SU-DHL-6 (cell line): ENCODE measurements around the gene ST7L.
"Not testable (repeated sequence)": the region's sequence is repeated elsewhere in the genome, so short reads cannot be mapped to it uniquely, and the experiment has no call there.

ENCODE experiments used
- H2AFZ ChIP-seq: fragments of 200-600 bp; sonication (generic); 2 replicates; pipeline ENCODE4 v1.6.1; 2014; ENCODE audit warnings: low read depth, mild to moderate bottlenecking, moderate library complexity, mixed read lengths, antibody characterized with exemption, low read length; ENCODE audit not compliant: severe bottlenecking
- H3F3A ChIP-seq: fragments of 200-600 bp; shearing (Covaris generic); 2 replicates; pipeline ENCODE4 v1.6.0; 2016; ENCODE audit warnings: antibody characterized with exemption, mild to moderate bottlenecking; ENCODE audit not compliant: insufficient read depth
- H3K27ac ChIP-seq: fragments of 200-600 bp; sonication (generic); 2 replicates; pipeline ENCODE4 v1.5.1; 2016; ENCODE audit warnings: low read depth, mild to moderate bottlenecking, low read length, moderate library complexity, mixed read lengths
- H3K27me3 ChIP-seq: fragments of 200-600 bp; sonication (generic), shearing (Covaris generic); 2 replicates; pipeline ENCODE4 v1.6.0; 2014; ENCODE audit warnings: mild to moderate bottlenecking, low read length
- H3K36me3 ChIP-seq: fragments of 200-600 bp; sonication (generic); 2 replicates; pipeline ENCODE4 v1.6.1; 2014; ENCODE audit warnings: mild to moderate bottlenecking, low read length, mixed read lengths
- H3K4me2 ChIP-seq: fragments of 300-600, 200-600 bp; shearing (Covaris generic), sonication (generic); 2 replicates; pipeline ENCODE4 v1.6.0; 2014; ENCODE audit warnings: low read length, low read depth, mild to moderate bottlenecking; ENCODE audit not compliant: poor library complexity, severe bottlenecking
- H3K4me3 ChIP-seq: fragments of 200-600 bp; sonication (generic); 2 replicates; pipeline ENCODE4 v1.5.1; 2014; ENCODE audit warnings: antibody characterized with exemption, low read length, mild to moderate bottlenecking, mixed read lengths; ENCODE audit not compliant: insufficient read depth, poor library complexity, severe bottlenecking
- H3K79me2 ChIP-seq: fragments of 200-600 bp; sonication (generic); 2 replicates; pipeline ENCODE4 v1.6.1; 2014; ENCODE audit warnings: mild to moderate bottlenecking, low read length, moderate library complexity; ENCODE audit not compliant: insufficient read depth
- H3K9ac ChIP-seq: fragments of 200-600 bp; sonication (generic); 2 replicates; pipeline ENCODE4 v1.7.0; 2014; ENCODE audit warnings: mild to moderate bottlenecking, low read length
- H3K9me2 ChIP-seq: fragments of 200-600 bp; sonication (generic); replicated peaks from 2 replicates; pipeline ENCODE4 v1.6.1; 2014; ENCODE audit warnings: low read length; ENCODE audit not compliant: insufficient read depth
- H3K9me3 ChIP-seq: fragments of 200-600 bp; sonication (generic); 2 replicates; pipeline ENCODE4 v1.6.1; 2014; ENCODE audit warnings: low read length, mixed read lengths; ENCODE audit not compliant: insufficient read depth
- H4K20me1 ChIP-seq: fragments of 200-600 bp; sonication (generic); 2 replicates; pipeline ENCODE4 v1.6.1; 2014; ENCODE audit warnings: low read depth, mild to moderate bottlenecking, antibody characterized with exemption, low read length, moderate library complexity, mixed read lengths
- EZH2phosphoT487 ChIP-seq: fragments of 200-600 bp; sonication (generic), shearing (Covaris generic); conservative IDR thresholded peaks from 2 replicates; pipeline ENCODE4 v1.6.1; 2018; ENCODE audit warnings: mild to moderate bottlenecking, antibody characterized with exemption, low read length, moderate library complexity, mixed read lengths
- TF ChIP-seq, protein P1 (sequence below): fragments of 200-600 bp; sonication (generic); IDR thresholded peaks from one replicate; pipeline ENCODE4 v1.5.1; 2017; ENCODE audit warnings: antibody characterized with exemption, mild to moderate bottlenecking, low read length, moderate library complexity; ENCODE audit not compliant: insufficient read depth, poor library complexity, severe bottlenecking

The ST7L gene

DNA sequence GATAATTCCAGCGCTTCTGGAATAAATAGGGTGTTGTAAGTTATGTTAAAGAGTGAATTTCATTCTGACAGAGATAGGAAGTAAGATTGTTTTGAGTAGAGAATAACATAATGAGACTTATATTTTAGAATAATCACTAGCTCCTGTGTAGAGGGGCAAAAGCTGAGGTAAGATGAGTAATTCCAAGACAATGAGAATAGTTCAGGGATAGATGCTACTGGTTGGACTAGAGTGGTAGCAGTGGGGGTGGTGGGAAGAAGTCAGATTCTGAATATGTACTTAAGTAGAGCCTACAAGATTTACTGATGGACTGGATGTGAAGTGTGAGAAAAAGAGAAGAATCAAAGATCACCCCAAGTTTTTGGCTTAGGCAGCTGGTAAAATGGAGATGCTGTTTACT, 32.3 kb upstream of the ST7L start:
- H3K9me2 ChIP-seq, result no peaks in the 10 kb centered on the region
- no peaks in the 10 kb centered on the region for H3K9me3 ChIP-seq
- no peak overlapping the region for H3K4me2 ChIP-seq
- no peak overlapping the region for H3K27ac ChIP-seq
- no peaks in the 10 kb centered on the region for H3K27me3 ChIP-seq
- H3F3A ChIP-seq, result peaks cover 13% of the 10 kb centered on the region; the same call in 1 of the 2 replicates
- no peak for TF ChIP-seq EZH2phosphoT487
- TF ChIP-seq, protein P1, sequence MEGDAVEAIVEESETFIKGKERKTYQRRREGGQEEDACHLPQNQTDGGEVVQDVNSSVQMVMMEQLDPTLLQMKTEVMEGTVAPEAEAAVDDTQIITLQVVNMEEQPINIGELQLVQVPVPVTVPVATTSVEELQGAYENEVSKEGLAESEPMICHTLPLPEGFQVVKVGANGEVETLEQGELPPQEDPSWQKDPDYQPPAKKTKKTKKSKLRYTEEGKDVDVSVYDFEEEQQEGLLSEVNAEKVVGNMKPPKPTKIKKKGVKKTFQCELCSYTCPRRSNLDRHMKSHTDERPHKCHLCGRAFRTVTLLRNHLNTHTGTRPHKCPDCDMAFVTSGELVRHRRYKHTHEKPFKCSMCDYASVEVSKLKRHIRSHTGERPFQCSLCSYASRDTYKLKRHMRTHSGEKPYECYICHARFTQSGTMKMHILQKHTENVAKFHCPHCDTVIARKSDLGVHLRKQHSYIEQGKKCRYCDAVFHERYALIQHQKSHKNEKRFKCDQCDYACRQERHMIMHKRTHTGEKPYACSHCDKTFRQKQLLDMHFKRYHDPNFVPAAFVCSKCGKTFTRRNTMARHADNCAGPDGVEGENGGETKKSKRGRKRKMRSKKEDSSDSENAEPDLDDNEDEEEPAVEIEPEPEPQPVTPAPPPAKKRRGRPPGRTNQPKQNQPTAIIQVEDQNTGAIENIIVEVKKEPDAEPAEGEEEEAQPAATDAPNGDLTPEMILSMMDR, result no peak
- no peak overlapping the region for H3K4me3 ChIP-seq
- no peak overlapping the region for H2AFZ ChIP-seq
- H4K20me1 ChIP-seq, result peaks cover 21% of the 10 kb centered on the region
- H3K79me2 ChIP-seq, result peaks cover 71% of the 10 kb centered on the region
- peaks cover 62% of the 10 kb centered on the region for H3K36me3 ChIP-seq
- H3K9ac ChIP-seq, result no peak overlapping the region

- Histone ChIP-seq H3K9me3 (no peaks in the 10 kb centered on the region), H3K9me2 (no peaks in the 10 kb centered on the region), H3F3A (peaks cover 12% of the 10 kb centered on the region; the same call in 1 of the 2 replicates), H3K9ac (no peak overlapping the region), H3K27ac (no peak overlapping the region), H3K27me3 (no peaks in the 10 kb centered on the region), H3K4me2 (no peak overlapping the region), H2AFZ (no peak overlapping the region), H3K36me3 (peaks cover 49% of the 10 kb centered on the region), H3K4me3 (no peak overlapping the region), H3K79me2 (peaks cover 100% of the 10 kb centered on the region), H4K20me1 (peaks cover 51% of the 10 kb centered on the region)
- TF ChIP-seq, protein P1, result no peak
- TF ChIP-seq EZH2phosphoT487, result no peak
Measured at GRCh38 chr1:112646225-112646624, 27.3 kb upstream of the ST7L start.

- H3K4me3 ChIP-seq, result no peak overlapping the region
- no peaks in the 10 kb centered on the region for H3K27me3 ChIP-seq
- peaks cover 54% of the 10 kb centered on the region for H4K20me1 ChIP-seq
- H3K36me3 ChIP-seq, result peaks cover 25% of the 10 kb centered on the region
- H3K27ac ChIP-seq, result no peak overlapping the region
- H3K9me2 ChIP-seq, result no peaks in the 10 kb centered on the region
- H3K9me3 ChIP-seq, result no peaks in the 10 kb centered on the region
- no peak overlapping the region for H3K9ac ChIP-seq
- TF ChIP-seq, protein P1, result no peak
- TF ChIP-seq EZH2phosphoT487, result no peak
- peaks cover 3% of the 10 kb centered on the region; the same call in 1 of the 2 replicates for H3F3A ChIP-seq
- H2AFZ ChIP-seq, result no peak overlapping the region
- H3K4me2 ChIP-seq, result no peak overlapping the region
- H3K79me2 ChIP-seq, result peaks cover 86% of the 10 kb centered on the region
Measured at GRCh38 chr1:112643080-112643479, 24.1 kb upstream of the ST7L start.

- H3K4me2 ChIP-seq, H3K9me3 ChIP-seq, H2AFZ ChIP-seq, H3F3A ChIP-seq, H3K27ac ChIP-seq, H3K4me3 ChIP-seq, H3K9ac ChIP-seq, H3K27me3 ChIP-seq, H3K9me2 ChIP-seq: not testable (repeated sequence)
- H4K20me1 ChIP-seq, result peaks cover 51% of the 10 kb centered on the region
- peaks cover 10% of the 10 kb centered on the region; the same call in 1 of the 2 replicates for H3K36me3 ChIP-seq
- peaks cover 86% of the 10 kb centered on the region for H3K79me2 ChIP-seq
Measured at GRCh38 chr1:112640437-112640836, 21.5 kb upstream of the ST7L start.
